Measurements from ENCODE around the gene WDR1. TPM values are rescaled to one million over a fixed set of nuclear protein-coding genes. Genes with fewer than 3 reads are reported as not detected.

Gene WDR1
- total and polyA plus RNA-seq, 2 donors (not counting 1 experiment from before 2014, with no cell fraction given): 331 to 751 TPM

GRCh38 chr4:10086506-10087120 is 30.0 kb downstream of the WDR1 start:
- H3K9ac ChIP-seq (ENCODE audit: insufficient read depth, low read length): no peak overlapping the region
- peaks cover 85% of the 10 kb centered on the region for H3K79me2 ChIP-seq (ENCODE audit: control insufficient read depth, insufficient read depth, low read length)
- no peaks in the 10 kb centered on the region for H3K4me1 ChIP-seq (ENCODE audit: control insufficient read depth, extremely low read depth, insufficient read depth, low read length)
- DNase-seq (ENCODE audit: low read depth in 2 of 2): no peak
- H3K27ac ChIP-seq (ENCODE audit: insufficient read depth, low read length): no peak overlapping the region
- no peak overlapping the region for H3K4me3 ChIP-seq (replicated peaks in 1 of 4; ENCODE audit: control extremely low read depth in 1 of 4, insufficient read depth in 1 of 4, low read depth in 3 of 4, low read length in 4 of 4)
- no peaks in the 10 kb centered on the region for H4K20me1 ChIP-seq (ENCODE audit: control insufficient read depth, extremely low read depth, insufficient read depth, low read length)
- H3K9me3 ChIP-seq (ENCODE audit: control insufficient read depth, insufficient read depth, low read depth, low read length): no peaks in the 10 kb centered on the region
- peaks cover 74% of the 10 kb centered on the region for H3K36me3 ChIP-seq (ENCODE audit: control insufficient read depth, insufficient read depth, low read length)
- H3K4me2 ChIP-seq (ENCODE audit: extremely low read depth, insufficient read depth, low read length): no peak overlapping the region
- TF ChIP-seq EZH2 (IDR thresholded peaks at IDR 0.05; ENCODE audit: low read length, missing control alignments) (no peak), CTCF (conservative IDR thresholded peaks at IDR 0.05 in 1 of 2, IDR thresholded peaks at IDR 0.05 in 1 of 2; ENCODE audit: low read depth in 1 of 2, low read length in 2 of 2) (no peak)
- no peaks in the 10 kb centered on the region for H3K27me3 ChIP-seq (ENCODE audit: control insufficient read depth, insufficient read depth, low read length)
- H2AFZ ChIP-seq (ENCODE audit: low read length): no peak overlapping the region

- Histone ChIP-seq H3K9ac (ENCODE audit: insufficient read depth, low read length) (no peak overlapping the region), H3K4me3 (replicated peaks in 1 of 4; ENCODE audit: control extremely low read depth in 1 of 4, insufficient read depth in 1 of 4, low read depth in 3 of 4, low read length in 4 of 4) (no peak overlapping the region), H3K4me2 (ENCODE audit: extremely low read depth, insufficient read depth, low read length) (no peak overlapping the region), H3K27me3 (ENCODE audit: control insufficient read depth, insufficient read depth, low read length) (no peaks in the 10 kb centered on the region), H3K27ac (ENCODE audit: insufficient read depth, low read length) (no peak overlapping the region), H2AFZ (ENCODE audit: low read length) (no peak overlapping the region), H4K20me1 (ENCODE audit: control insufficient read depth, extremely low read depth, insufficient read depth, low read length) (no peaks in the 10 kb centered on the region), H3K9me3 (ENCODE audit: control insufficient read depth, insufficient read depth, low read depth, low read length) (no peaks in the 10 kb centered on the region), H3K79me2 (ENCODE audit: control insufficient read depth, insufficient read depth, low read length) (peaks cover 78% of the 10 kb centered on the region), H3K4me1 (ENCODE audit: control insufficient read depth, extremely low read depth, insufficient read depth, low read length) (no peaks in the 10 kb centered on the region), H3K36me3 (ENCODE audit: control insufficient read depth, insufficient read depth, low read length) (peaks cover 72% of the 10 kb centered on the region)
- TF ChIP-seq EZH2 (IDR thresholded peaks at IDR 0.05; ENCODE audit: low read length, missing control alignments) (no peak), CTCF (conservative IDR thresholded peaks at IDR 0.05 in 1 of 2, IDR thresholded peaks at IDR 0.05 in 1 of 2; ENCODE audit: low read depth in 1 of 2, low read length in 2 of 2) (no peak)
- no peak for DNase-seq (ENCODE audit: low read depth in 2 of 2)
Measured at GRCh38 chr4:10085828-10086505, 30.6 kb downstream of the WDR1 start.

- Histone ChIP-seq H3K4me2 (ENCODE audit: extremely low read depth, insufficient read depth, low read length) (no peak overlapping the region), H3K36me3 (ENCODE audit: control insufficient read depth, insufficient read depth, low read length) (peaks cover 72% of the 10 kb centered on the region), H3K4me3 (replicated peaks in 1 of 4; ENCODE audit: control extremely low read depth in 1 of 4, insufficient read depth in 1 of 4, low read depth in 3 of 4, low read length in 4 of 4) (no peak overlapping the region), H3K27ac (ENCODE audit: insufficient read depth, low read length) (no peak overlapping the region), H4K20me1 (ENCODE audit: control insufficient read depth, extremely low read depth, insufficient read depth, low read length) (no peaks in the 10 kb centered on the region), H3K27me3 (ENCODE audit: control insufficient read depth, insufficient read depth, low read length) (no peaks in the 10 kb centered on the region), H3K79me2 (ENCODE audit: control insufficient read depth, insufficient read depth, low read length) (peaks cover 74% of the 10 kb centered on the region), H3K4me1 (ENCODE audit: control insufficient read depth, extremely low read depth, insufficient read depth, low read length) (no peaks in the 10 kb centered on the region), H3K9me3 (ENCODE audit: control insufficient read depth, insufficient read depth, low read depth, low read length) (no peaks in the 10 kb centered on the region), H2AFZ (ENCODE audit: low read length) (no peak overlapping the region), H3K9ac (ENCODE audit: insufficient read depth, low read length) (no peak overlapping the region)
- no peak for DNase-seq (ENCODE audit: low read depth in 2 of 2)
- TF ChIP-seq CTCF (conservative IDR thresholded peaks at IDR 0.05 in 1 of 2, IDR thresholded peaks at IDR 0.05 in 1 of 2; ENCODE audit: low read depth in 1 of 2, low read length in 2 of 2) (no peak), EZH2 (IDR thresholded peaks at IDR 0.05; ENCODE audit: low read length, missing control alignments) (no peak)
Measured at GRCh38 chr4:10085386-10085785, 31.2 kb downstream of the WDR1 start.
